Calu3 (cell line): ENCODE data around the gene NTNG1. TPM values are rescaled to one million over a fixed set of nuclear protein-coding genes. Genes with fewer than 3 reads are reported as not detected.

Experiments used
- BruUV-seq: library from RNA; stranded (reverse); fragments of 400-500 nt; replicated peaks from 2 replicates; lab custom pipeline; 2021; lab: Mats Ljungman, UMichigan
- CTCF ChIA-PET: fragments of 300-600 bp; sonication (Branson Sonifier 250); formaldehyde crosslinking; loops from one replicate; lab custom pipeline; 2022; ENCODE audit warnings: antibody characterized with exemption; lab: Charles Lee
- DNase-seq: peaks from one replicate; pipeline ENCODE4 v3.0.0; 2022
- H3K27ac Mint-ChIP-seq: one replicate; pipeline ENCODE4 v1.8.0; 2022; ENCODE audit warnings: mixed read lengths; ENCODE audit not compliant: unreplicated experiment
- H3K27me3 Mint-ChIP-seq: one replicate; pipeline ENCODE4 v1.8.0; 2022; ENCODE audit warnings: mixed read lengths; ENCODE audit not compliant: unreplicated experiment
- H3K36me3 Mint-ChIP-seq: one replicate; pipeline ENCODE4 v1.8.0; 2022; ENCODE audit warnings: mild to moderate bottlenecking, moderate library complexity, mixed read lengths; ENCODE audit not compliant: insufficient read depth, unreplicated experiment
- H3K4me1 Mint-ChIP-seq: one replicate; pipeline ENCODE4 v1.8.0; 2022; ENCODE audit warnings: mild to moderate bottlenecking, low read depth, mixed read lengths; ENCODE audit not compliant: unreplicated experiment
- H3K4me3 Mint-ChIP-seq: one replicate; pipeline ENCODE4 v1.8.0; 2022; ENCODE audit warnings: mild to moderate bottlenecking, low read depth, moderate library complexity, mixed read lengths; ENCODE audit not compliant: unreplicated experiment
- H3K9me3 Mint-ChIP-seq: one replicate; pipeline ENCODE4 v1.8.0; 2022; ENCODE audit warnings: low read depth, mixed read lengths; ENCODE audit not compliant: unreplicated experiment
- intact Hi-C: fragments of 100-400 bp; cut with micrococcal nuclease; formaldehyde crosslinking; loops from one replicate; pipeline ENCODE4 v1.10.0; 2022; ENCODE audit not compliant: unreplicated experiment
- total RNA-seq: library from RNA; stranded (reverse); gene quantifications from 2 replicates; pipeline ENCODE4 v1.2.3, GENCODE V29; 2022
- TF ChIP-seq, protein P1 (sequence below): fragments of 200-600 bp; IDR thresholded peaks from one replicate; pipeline ENCODE4 v1.8.0; 2022; ENCODE audit warnings: antibody characterized with exemption; ENCODE audit not compliant: unreplicated experiment

The NTNG1 gene
- total RNA-seq, 1 experiment from 2014 or later = 2.6 TPM

DNA sequence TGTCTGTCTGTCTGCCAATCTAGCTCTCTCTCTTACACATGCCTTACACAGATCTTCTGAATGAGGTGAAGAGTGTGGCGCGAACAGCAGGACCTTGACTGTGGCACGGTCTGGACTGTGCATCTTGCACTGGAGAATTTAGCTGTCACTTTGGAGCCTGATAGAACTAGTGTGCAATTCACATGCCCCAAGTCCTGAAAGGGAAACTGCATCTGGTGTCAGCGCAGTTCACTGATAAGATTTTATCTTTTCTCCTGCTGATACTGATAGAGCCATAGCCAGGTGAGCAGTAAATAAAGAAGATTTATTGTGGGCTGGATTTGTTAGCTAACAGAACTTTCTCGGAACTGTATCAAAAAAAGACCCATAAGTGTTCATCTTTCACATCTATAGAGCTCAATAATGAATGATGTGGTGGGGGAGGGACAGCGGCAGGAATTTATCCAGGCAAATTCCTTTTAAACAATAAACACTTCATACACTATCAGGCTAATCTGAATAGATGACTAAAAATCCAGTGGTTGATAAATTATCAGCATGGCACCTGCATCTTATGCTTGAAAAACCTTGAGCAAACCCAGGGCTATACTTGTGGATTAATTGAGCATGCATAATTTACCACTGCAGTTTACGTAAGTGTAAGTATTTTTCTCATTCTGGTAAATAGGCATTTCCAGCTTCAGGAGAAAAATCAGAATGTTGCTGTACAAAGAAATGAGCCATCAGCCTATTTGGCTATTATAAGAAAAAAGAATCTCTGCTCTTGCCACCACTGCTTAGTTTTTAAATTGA, 104.1 kb downstream of the NTNG1 start:
- CTCF ChIA-PET = no interaction called here
- TF ChIP-seq, protein P1, sequence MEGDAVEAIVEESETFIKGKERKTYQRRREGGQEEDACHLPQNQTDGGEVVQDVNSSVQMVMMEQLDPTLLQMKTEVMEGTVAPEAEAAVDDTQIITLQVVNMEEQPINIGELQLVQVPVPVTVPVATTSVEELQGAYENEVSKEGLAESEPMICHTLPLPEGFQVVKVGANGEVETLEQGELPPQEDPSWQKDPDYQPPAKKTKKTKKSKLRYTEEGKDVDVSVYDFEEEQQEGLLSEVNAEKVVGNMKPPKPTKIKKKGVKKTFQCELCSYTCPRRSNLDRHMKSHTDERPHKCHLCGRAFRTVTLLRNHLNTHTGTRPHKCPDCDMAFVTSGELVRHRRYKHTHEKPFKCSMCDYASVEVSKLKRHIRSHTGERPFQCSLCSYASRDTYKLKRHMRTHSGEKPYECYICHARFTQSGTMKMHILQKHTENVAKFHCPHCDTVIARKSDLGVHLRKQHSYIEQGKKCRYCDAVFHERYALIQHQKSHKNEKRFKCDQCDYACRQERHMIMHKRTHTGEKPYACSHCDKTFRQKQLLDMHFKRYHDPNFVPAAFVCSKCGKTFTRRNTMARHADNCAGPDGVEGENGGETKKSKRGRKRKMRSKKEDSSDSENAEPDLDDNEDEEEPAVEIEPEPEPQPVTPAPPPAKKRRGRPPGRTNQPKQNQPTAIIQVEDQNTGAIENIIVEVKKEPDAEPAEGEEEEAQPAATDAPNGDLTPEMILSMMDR = no peak
- no peaks in the 10 kb centered on the region for H3K36me3 Mint-ChIP-seq
- H3K9me3 Mint-ChIP-seq = no peaks in the 10 kb centered on the region
- H3K4me3 Mint-ChIP-seq = no peak overlapping the region
- H3K27ac Mint-ChIP-seq = no peak overlapping the region
- no peak for DNase-seq
- no TSS peak for BruUV-seq
- intact Hi-C loops = no loop called here
- no peaks in the 10 kb centered on the region for H3K4me1 Mint-ChIP-seq
- H3K27me3 Mint-ChIP-seq = no peaks in the 10 kb centered on the region

DNA sequence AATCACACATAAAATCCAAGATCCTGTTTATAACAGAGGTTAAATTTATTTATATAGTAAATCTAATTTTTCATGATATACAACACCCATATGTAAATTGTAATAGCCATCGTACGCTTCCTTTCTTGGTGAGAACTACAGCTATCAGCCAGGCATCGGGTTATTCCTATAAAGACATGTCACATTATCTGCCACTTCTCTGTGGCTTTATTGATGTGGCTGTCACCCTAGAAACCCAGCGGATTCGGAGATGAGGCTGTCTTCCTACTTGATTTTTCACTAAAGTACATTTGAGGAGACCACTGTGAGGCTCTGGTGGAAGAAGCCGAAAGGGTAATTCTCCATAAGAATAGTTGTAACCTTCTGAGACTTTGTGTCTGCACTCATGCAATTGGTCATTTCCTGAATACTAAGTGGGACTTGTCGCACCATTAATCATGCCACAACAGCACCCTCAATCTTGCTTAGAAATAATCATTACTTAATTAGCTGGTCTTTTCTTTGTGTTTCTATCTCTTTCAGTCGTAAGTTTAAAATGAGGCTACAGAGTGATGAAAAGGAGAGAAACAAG, 106.0 kb downstream of the NTNG1 start:
- no peaks in the 10 kb centered on the region for H3K27me3 Mint-ChIP-seq
- TF ChIP-seq, protein P1 = no peak
- intact Hi-C loops = no loop called here
- no peak for DNase-seq
- H3K36me3 Mint-ChIP-seq = no peaks in the 10 kb centered on the region
- H3K9me3 Mint-ChIP-seq = peaks cover 3% of the 10 kb centered on the region
- H3K27ac Mint-ChIP-seq = no peak overlapping the region
- no TSS peak for BruUV-seq
- CTCF ChIA-PET = interaction anchor here (0.7 kb wide), 1 partner anchor 35 kb away, joined by 5 read pairs; no protein-coding TSS in a partner anchor
- no peak overlapping the region for H3K4me3 Mint-ChIP-seq
- no peaks in the 10 kb centered on the region for H3K4me1 Mint-ChIP-seq

DNA sequence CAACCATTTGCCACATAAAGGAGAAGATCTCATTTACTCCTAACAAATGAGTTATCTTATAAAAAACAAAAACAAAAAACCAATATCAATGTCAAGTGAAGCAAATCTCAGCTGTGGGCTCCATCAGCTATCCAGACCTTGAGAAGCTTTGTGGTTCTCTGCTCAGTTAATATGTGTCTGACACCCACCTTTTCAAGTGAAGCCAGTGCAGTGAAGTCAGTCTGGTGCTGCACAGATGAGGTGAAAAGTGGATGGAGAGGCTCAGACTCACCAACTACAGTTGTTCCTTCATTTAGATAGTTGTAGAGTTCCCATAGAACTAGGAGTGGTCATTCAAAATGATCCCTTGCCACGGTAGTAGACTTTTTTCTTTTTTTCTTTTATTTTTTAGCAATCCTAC, 106.8 kb downstream of the NTNG1 start:
- Mint-ChIP-seq H3K36me3 (no peaks in the 10 kb centered on the region), H3K4me1 (no peaks in the 10 kb centered on the region), H3K27ac (no peak overlapping the region), H3K9me3 (peaks cover 3% of the 10 kb centered on the region), H3K27me3 (no peaks in the 10 kb centered on the region), H3K4me3 (no peak overlapping the region)
- TF ChIP-seq, protein P1 = no peak
- no peak for DNase-seq
- intact Hi-C loops = no loop called here
- CTCF ChIA-PET = no interaction called here
- no TSS peak for BruUV-seq

DNA sequence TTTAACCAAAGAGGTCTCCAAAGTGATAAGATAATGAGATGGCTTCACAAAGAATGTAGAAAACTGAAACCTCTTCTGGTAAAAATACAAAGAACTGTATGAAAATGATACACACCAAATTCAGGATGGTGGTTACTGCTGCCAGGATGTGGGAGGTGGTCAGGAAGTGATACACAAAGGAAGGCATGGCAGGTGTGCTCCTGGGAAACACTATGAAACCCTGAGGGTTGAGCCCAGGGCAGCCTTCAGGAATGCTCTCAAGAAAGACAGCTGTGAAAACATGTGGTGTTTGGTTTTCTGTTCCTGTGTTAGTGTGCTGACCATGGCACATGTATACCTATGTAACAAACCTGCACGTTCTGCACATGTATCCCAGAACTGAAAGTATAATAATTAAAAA, 109.3 kb downstream of the NTNG1 start:
- Mint-ChIP-seq H3K4me3 (no peak overlapping the region), H3K4me1 (no peaks in the 10 kb centered on the region), H3K27ac (no peak overlapping the region), H3K36me3 (no peaks in the 10 kb centered on the region), H3K27me3 (no peaks in the 10 kb centered on the region), H3K9me3 (peaks cover 3% of the 10 kb centered on the region)
- no TSS peak for BruUV-seq
- TF ChIP-seq, protein P1 = no peak
- CTCF ChIA-PET = no interaction called here
- no peak for DNase-seq
- intact Hi-C loops = no loop called here
